Measurements from ENCODE around the gene SLFN12L. TPM values are rescaled to one million over a fixed set of nuclear protein-coding genes. Genes with fewer than 3 reads are reported as not detected.

The SLFN12L gene
- total and polyA plus RNA-seq, 9 of the 15 experiments (the other 6 are each of a cell fraction or from before 2014, with no cell fraction given): 0.04 to 0.31 (median 0.08) TPM; not detected in 3

GRCh38 chr17:35555691-35556090 is 18.2 kb upstream of the SLFN12L start (continued):
- peak; percentile 63; the same call in 1 of the 2 replicates for TF ChIP-seq REST (IDR thresholded peaks at IDR 0.05; ENCODE audit: borderline replicate concordance)
- no peak for TF ChIP-seq REST (CRISPR knock-in tag; IDR thresholded peaks at IDR 0.05; ENCODE audit: low read depth)
- TF ChIP-seq ZFP30 (CRISPR knock-in tag; IDR thresholded peaks at IDR 0.05; ENCODE audit: borderline replicate concordance): no peak
- TF ChIP-seq NFIC (IDR thresholded peaks at IDR 0.05): no peak
- TF ChIP-seq PML (IDR thresholded peaks at IDR 0.05; ENCODE audit: low read length): no peak
- TF ChIP-seq PCBP2 (IDR thresholded peaks at IDR 0.05; ENCODE audit: low read depth, low read length, poor library complexity, severe bottlenecking): no peak
- no peak for TF ChIP-seq SRSF1 (IDR thresholded peaks at IDR 0.05; ENCODE audit: low read depth, low read length)
- peak; percentile 40; the same call in 1 of the 2 replicates for TF ChIP-seq SMC3 (conservative IDR thresholded peaks at IDR 0.05; ENCODE audit: insufficient read depth, low read depth, low read length)
- TF ChIP-seq CBFB (CRISPR knock-in tag; IDR thresholded peaks at IDR 0.05): no peak
- TF ChIP-seq ZNF695 (CRISPR knock-in tag; IDR thresholded peaks at IDR 0.05): no peak
- TF ChIP-seq RAD21 (CRISPR knock-in tag; conservative IDR thresholded peaks at IDR 0.05 in 1 of 2, IDR thresholded peaks at IDR 0.05 in 1 of 2): peak; percentile 53 to 69
- peak; percentile 21; the same call in 1 of the 2 replicates for TF ChIP-seq DEAF1 (CRISPR knock-in tag; IDR thresholded peaks at IDR 0.05)
- peak; percentile 42; the same call in 1 of the 2 replicates for TF ChIP-seq VEZF1 (CRISPR knock-in tag; IDR thresholded peaks at IDR 0.05)

Measured in K562 (cell line).